Measurements from ENCODE around the gene SCO1.

- TF ChIP-seq CTCF (IDR thresholded peaks at IDR 0.05), result no peak
- TF ChIP-seq POLR2A (IDR thresholded peaks at IDR 0.05), result no peak
These were observed 65.6 kb downstream of the SCO1 start for GRCh38 chr17:10631701-10632100.

Measured in lower leg skin (tissue), 3 donors.